Measurements from ENCODE around the gene GAREM2.
A peak's percentile ranks its signal among the peaks of the same experiment; 100 is the strongest.

The GAREM2 gene

GRCh38 chr2:26169681-26170414 lies 3.0 kb upstream of the GAREM2 start:
- DNase-seq (ENCODE audit: low read depth): no peak

GRCh38 chr2:26170795-26171194 lies 2.1 kb upstream of the GAREM2 start:
- DNase-seq (ENCODE audit: low read depth): no peak

- no peak for DNase-seq (ENCODE audit: low read depth)
Observed at GRCh38 chr2:26172189-26172870, 558 bp upstream of the GAREM2 start.

- DNase-seq (ENCODE audit: low read depth): no peak
Observed at GRCh38 chr2:26173776-26174482, 1.0 kb downstream of the GAREM2 start.

GRCh38 chr2:26174691-26175465 lies 2.0 kb downstream of the GAREM2 start:
- no peak for DNase-seq (ENCODE audit: low read depth)

GRCh38 chr2:26175466-26176278 lies 2.8 kb downstream of the GAREM2 start:
- DNase-seq (ENCODE audit: low read depth): no peak

GRCh38 chr2:26176279-26176615 lies 3.4 kb downstream of the GAREM2 start:
- no peak for DNase-seq (ENCODE audit: low read depth)

- no peak for DNase-seq (ENCODE audit: low read depth)
Observed at GRCh38 chr2:26177122-26177521, 4.2 kb downstream of the GAREM2 start.

- no peak for DNase-seq (ENCODE audit: low read depth)
Observed at GRCh38 chr2:26178246-26178645, 5.4 kb downstream of the GAREM2 start.

GRCh38 chr2:26178746-26179436 lies 6.0 kb downstream of the GAREM2 start:
- DNase-seq (ENCODE audit: low read depth): no peak

GRCh38 chr2:26179446-26179913 lies 6.6 kb downstream of the GAREM2 start:
- DNase-seq (ENCODE audit: low read depth): no peak

- no peak for DNase-seq (ENCODE audit: low read depth)
Observed at GRCh38 chr2:26182441-26182840, 9.6 kb downstream of the GAREM2 start.

- no peak for DNase-seq (ENCODE audit: low read depth)
Observed at GRCh38 chr2:26182887-26183630, 10.2 kb downstream of the GAREM2 start.

- DNase-seq (ENCODE audit: low read depth): no peak
Observed at GRCh38 chr2:26184121-26184520, 11.2 kb downstream of the GAREM2 start.

GRCh38 chr2:26184555-26185303 lies 11.8 kb downstream of the GAREM2 start:
- DNase-seq (ENCODE audit: low read depth): peak; percentile 63

GRCh38 chr2:26185304-26185928 lies 12.5 kb downstream of the GAREM2 start:
- DNase-seq (ENCODE audit: low read depth): no peak

GRCh38 chr2:26185954-26186770 lies 13.3 kb downstream of the GAREM2 start:
- DNase-seq (ENCODE audit: low read depth): no peak

GRCh38 chr2:26187114-26187513 lies 14.2 kb downstream of the GAREM2 start:
- no peak for DNase-seq (ENCODE audit: low read depth)

All from stromal cell of bone marrow (primary cell).